HepG2 (cell line): ENCODE results near the gene GSG1.

Source experiments
- ADNP ChIP-seq: sonication (generic); formaldehyde crosslinking; IDR thresholded peaks from 2 replicates; pipeline ENCODE4 v1.4.0; 2020; ENCODE audit warnings: missing genetic modification reagents
- CTCF ChIP-seq: sonication (generic); formaldehyde crosslinking; IDR thresholded peaks from 2 replicates; pipeline ENCODE4 v1.5.0; 2020; ENCODE audit warnings: mild to moderate bottlenecking, missing genetic modification reagents, moderate library complexity
- ETV5 ChIP-seq: IDR thresholded peaks from 2 replicates; pipeline ENCODE4 v1.6.1; 2018; ENCODE audit warnings: missing biosample characterization, missing genetic modification reagents, inconsistent platforms, borderline replicate concordance
- KLF12 ChIP-seq: sonication (generic); formaldehyde crosslinking; IDR thresholded peaks from 2 replicates; pipeline ENCODE4 v1.4.0; 2020; ENCODE audit warnings: missing genetic modification reagents, borderline replicate concordance
- RAD21 ChIP-seq: fragments of 450-650 bp; formaldehyde crosslinking; IDR thresholded peaks from 2 replicates; pipeline ENCODE4 v1.5.0; 2020; ENCODE audit warnings: mild to moderate bottlenecking
- TF ChIP-seq, protein P1 (sequence below): sonication (generic); formaldehyde crosslinking; IDR thresholded peaks from 2 replicates; pipeline ENCODE4 v1.4.0; 2020; ENCODE audit warnings: missing genetic modification reagents, mild to moderate bottlenecking, borderline replicate concordance
- TF ChIP-seq, protein P2 (sequence below): sonication (generic); formaldehyde crosslinking; IDR thresholded peaks from 2 replicates; pipeline ENCODE4 v1.4.0; 2020; ENCODE audit warnings: missing genetic modification reagents, mild to moderate bottlenecking, borderline replicate concordance
- TF ChIP-seq, protein P3 (sequence below): sonication (generic); formaldehyde crosslinking; IDR thresholded peaks from 2 replicates; pipeline ENCODE4 v1.4.0; 2020; ENCODE audit warnings: mild to moderate bottlenecking, missing genetic modification reagents

- TF ChIP-seq ADNP (CRISPR knock-in tag) (no peak), ETV5 (0 out of 2 replicates have a peak, but pooled peaks have one; percentile 6), CTCF (CRISPR knock-in tag) (peak; percentile 74), RAD21 (CRISPR knock-in tag) (peak; percentile 21; the same call in 1 of the 2 replicates), KLF12 (CRISPR knock-in tag) (no peak)
- TF ChIP-seq, protein P1, sequence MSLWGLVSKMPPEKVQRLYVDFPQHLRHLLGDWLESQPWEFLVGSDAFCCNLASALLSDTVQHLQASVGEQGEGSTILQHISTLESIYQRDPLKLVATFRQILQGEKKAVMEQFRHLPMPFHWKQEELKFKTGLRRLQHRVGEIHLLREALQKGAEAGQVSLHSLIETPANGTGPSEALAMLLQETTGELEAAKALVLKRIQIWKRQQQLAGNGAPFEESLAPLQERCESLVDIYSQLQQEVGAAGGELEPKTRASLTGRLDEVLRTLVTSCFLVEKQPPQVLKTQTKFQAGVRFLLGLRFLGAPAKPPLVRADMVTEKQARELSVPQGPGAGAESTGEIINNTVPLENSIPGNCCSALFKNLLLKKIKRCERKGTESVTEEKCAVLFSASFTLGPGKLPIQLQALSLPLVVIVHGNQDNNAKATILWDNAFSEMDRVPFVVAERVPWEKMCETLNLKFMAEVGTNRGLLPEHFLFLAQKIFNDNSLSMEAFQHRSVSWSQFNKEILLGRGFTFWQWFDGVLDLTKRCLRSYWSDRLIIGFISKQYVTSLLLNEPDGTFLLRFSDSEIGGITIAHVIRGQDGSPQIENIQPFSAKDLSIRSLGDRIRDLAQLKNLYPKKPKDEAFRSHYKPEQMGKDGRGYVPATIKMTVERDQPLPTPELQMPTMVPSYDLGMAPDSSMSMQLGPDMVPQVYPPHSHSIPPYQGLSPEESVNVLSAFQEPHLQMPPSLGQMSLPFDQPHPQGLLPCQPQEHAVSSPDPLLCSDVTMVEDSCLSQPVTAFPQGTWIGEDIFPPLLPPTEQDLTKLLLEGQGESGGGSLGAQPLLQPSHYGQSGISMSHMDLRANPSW (CRISPR knock-in tag) = no peak
- TF ChIP-seq, protein P2, sequence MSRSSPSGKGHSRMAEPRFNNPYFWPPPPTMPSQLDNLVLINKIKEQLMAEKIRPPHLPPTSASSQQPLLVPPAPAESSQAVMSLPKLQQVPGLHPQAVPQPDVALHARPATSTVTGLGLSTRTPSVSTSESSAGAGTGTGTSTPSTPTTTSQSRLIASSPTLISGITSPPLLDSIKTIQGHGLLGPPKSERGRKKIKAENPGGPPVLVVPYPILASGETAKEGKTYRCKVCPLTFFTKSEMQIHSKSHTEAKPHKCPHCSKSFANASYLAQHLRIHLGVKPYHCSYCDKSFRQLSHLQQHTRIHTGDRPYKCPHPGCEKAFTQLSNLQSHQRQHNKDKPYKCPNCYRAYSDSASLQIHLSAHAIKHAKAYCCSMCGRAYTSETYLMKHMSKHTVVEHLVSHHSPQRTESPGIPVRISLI (CRISPR knock-in tag) = no peak
- TF ChIP-seq, protein P3, sequence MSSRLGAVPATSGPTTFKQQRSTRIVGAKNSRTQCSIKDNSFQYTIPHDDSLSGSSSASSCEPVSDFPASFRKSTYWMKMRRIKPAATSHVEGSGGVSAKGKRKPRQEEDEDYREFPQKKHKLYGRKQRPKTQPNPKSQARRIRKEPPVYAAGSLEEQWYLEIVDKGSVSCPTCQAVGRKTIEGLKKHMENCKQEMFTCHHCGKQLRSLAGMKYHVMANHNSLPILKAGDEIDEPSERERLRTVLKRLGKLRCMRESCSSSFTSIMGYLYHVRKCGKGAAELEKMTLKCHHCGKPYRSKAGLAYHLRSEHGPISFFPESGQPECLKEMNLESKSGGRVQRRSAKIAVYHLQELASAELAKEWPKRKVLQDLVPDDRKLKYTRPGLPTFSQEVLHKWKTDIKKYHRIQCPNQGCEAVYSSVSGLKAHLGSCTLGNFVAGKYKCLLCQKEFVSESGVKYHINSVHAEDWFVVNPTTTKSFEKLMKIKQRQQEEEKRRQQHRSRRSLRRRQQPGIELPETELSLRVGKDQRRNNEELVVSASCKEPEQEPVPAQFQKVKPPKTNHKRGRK (CRISPR knock-in tag) = no peak
These were observed 59.2 kb downstream of the GSG1 start, which contains the start of gene FAM234B for GRCh38 chr12:13044002-13044905.
